Daoy (cell line): ENCODE data around the gene ST8SIA1. TPM values are rescaled to one million over a fixed set of nuclear protein-coding genes. Genes with fewer than 3 reads are reported as not detected.

Source experiments
- DNase-seq: peaks from one replicate; pipeline ENCODE4 v3.0.0-alpha.2; 2015; ENCODE audit warnings: low read depth
- total RNA-seq: library from RNA; depleted of rRNA; stranded (reverse); fragments of >200 nt; shearing (Covaris generic); gene quantifications from 2 replicates; pipeline ENCODE4 v1.2.3, GENCODE V29; 2014

Gene ST8SIA1
- total RNA-seq, 1 experiment from 2014 or later: not detected

- no peak for DNase-seq
Measured at GRCh38 chr12:22238211-22238610, 96.3 kb downstream of the ST8SIA1 start.

GRCh38 chr12:22234561-22234960 lies 99.9 kb downstream of the ST8SIA1 start:
- DNase-seq: no peak

- no peak for DNase-seq
Measured at GRCh38 chr12:22231836-22232235, 102.7 kb downstream of the ST8SIA1 start.

- DNase-seq: no peak
Measured at GRCh38 chr12:22231078-22231477, 103.4 kb downstream of the ST8SIA1 start.

- no peak for DNase-seq
Measured at GRCh38 chr12:22230280-22230794, 104.2 kb downstream of the ST8SIA1 start.

- DNase-seq: no peak
Measured at GRCh38 chr12:22229652-22230279, 104.7 kb downstream of the ST8SIA1 start.

- DNase-seq: no peak
Measured at GRCh38 chr12:22228022-22228875, 106.3 kb downstream of the ST8SIA1 start.

- no peak for DNase-seq
Measured at GRCh38 chr12:22223356-22223755, 111.2 kb downstream of the ST8SIA1 start.

- DNase-seq: no peak
Measured at GRCh38 chr12:22217556-22217955, 117.0 kb downstream of the ST8SIA1 start.

- DNase-seq: no peak
Measured at GRCh38 chr12:22215467-22216253, 118.8 kb downstream of the ST8SIA1 start.

GRCh38 chr12:22211128-22211527 lies 123.4 kb downstream of the ST8SIA1 start:
- DNase-seq: no peak

- no peak for DNase-seq
Measured at GRCh38 chr12:22209422-22209821, 125.1 kb downstream of the ST8SIA1 start.

GRCh38 chr12:22206111-22206728 lies 128.3 kb downstream of the ST8SIA1 start:
- DNase-seq: no peak

- DNase-seq: no peak
Measured at GRCh38 chr12:22204391-22204790, 130.1 kb downstream of the ST8SIA1 start.

GRCh38 chr12:22202847-22203246 lies 131.7 kb downstream of the ST8SIA1 start:
- no peak for DNase-seq

GRCh38 chr12:22201101-22201500 lies 133.4 kb downstream of the ST8SIA1 start:
- no peak for DNase-seq

- DNase-seq: no peak
Measured at GRCh38 chr12:22196236-22196635, 138.3 kb downstream of the ST8SIA1 start.

GRCh38 chr12:22190969-22191368 lies 143.5 kb downstream of the ST8SIA1 start:
- DNase-seq: no peak

- DNase-seq: no peak
Measured at GRCh38 chr12:22188431-22188830, 146.1 kb downstream of the ST8SIA1 start.

- DNase-seq: no peak
Measured at GRCh38 chr12:22180705-22181104, 153.8 kb downstream of the ST8SIA1 start.

- DNase-seq: no peak
Measured at GRCh38 chr12:22173177-22173576, 161.3 kb downstream of the ST8SIA1 start.

GRCh38 chr12:22172501-22172900 lies 162.0 kb downstream of the ST8SIA1 start:
- DNase-seq: no peak
